Embryonic facial prominence (tissue), 1 donor: Measurements from ENCODE around the gene LAMC2.

ENCODE experiments used
- DNase-seq: peaks from one replicate; pipeline ENCODE4 v3.0.0-alpha.2; 2016; ENCODE audit errors: extremely low spot score

LAMC2 gene

DNA sequence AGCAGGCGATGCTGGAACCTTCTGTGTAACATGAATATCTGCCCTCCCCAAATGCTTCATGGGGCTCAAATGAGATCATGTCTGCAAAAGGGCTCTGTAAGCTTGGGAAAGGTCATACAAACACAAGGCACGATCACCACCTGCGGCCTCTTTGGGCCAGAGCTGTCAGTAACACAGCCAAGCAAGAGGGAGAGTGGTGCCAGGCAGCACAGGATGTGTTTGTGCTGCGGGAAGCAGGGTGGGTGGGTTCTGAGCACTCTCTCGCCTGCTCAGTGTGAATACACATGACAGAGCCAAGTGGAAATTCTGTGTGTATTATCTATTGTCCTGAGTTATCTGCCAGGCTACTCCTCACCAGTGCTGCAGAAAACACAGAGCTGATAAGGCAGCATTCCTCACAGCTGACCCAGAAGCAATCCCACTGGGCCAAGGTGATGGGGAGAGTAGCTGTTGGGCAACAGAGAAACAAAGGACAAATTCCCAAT lies 101.2 kb downstream of the LAMC2 start:
- DNase-seq: no peak

DNA sequence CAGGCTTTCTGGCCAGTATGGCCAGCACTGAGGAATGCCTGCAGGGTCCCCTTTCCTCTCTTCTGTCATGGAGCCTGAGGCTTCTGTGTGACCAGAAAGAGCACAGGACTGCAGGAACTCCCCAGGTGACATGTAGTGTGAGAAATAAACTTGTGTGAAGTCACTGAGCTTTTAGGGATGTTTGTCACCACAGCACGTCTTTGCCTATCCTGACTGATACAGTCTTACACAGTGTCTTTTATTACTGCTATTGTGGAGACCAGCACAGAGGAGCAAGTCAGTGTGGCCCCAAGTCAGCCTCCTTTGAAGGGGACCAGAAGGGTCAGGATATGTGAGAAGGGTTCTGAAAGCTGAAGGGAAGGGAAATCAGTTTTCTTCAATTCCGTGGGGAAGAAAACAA lies 102.5 kb downstream of the LAMC2 start:
- no peak for DNase-seq

DNA sequence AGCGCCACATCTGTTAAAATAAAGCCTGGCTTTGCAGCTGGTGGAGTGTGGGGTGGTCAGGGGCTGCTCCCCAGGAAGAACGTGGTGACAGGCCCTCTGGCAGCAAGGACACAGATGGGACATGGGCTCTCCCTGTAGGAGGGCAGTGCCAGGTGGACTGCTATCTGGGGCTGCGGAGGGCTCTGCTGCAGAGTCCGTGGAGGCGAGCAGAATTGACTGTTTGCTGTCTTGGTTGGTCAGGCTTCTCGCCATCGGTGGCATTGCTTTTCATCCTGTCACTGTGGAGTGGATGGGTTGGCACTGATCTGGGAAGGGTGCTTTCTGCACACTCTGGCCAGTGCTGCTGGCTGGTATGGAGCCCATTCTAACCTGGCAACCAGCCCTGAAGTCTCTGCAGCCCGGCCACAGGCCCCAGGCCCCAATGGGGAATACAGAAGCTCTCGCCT lies 103.0 kb downstream of the LAMC2 start:
- no peak for DNase-seq

GRCh38 chr1:183290628-183291027 lies 104.6 kb downstream of the LAMC2 start:
- DNase-seq: no peak

DNA sequence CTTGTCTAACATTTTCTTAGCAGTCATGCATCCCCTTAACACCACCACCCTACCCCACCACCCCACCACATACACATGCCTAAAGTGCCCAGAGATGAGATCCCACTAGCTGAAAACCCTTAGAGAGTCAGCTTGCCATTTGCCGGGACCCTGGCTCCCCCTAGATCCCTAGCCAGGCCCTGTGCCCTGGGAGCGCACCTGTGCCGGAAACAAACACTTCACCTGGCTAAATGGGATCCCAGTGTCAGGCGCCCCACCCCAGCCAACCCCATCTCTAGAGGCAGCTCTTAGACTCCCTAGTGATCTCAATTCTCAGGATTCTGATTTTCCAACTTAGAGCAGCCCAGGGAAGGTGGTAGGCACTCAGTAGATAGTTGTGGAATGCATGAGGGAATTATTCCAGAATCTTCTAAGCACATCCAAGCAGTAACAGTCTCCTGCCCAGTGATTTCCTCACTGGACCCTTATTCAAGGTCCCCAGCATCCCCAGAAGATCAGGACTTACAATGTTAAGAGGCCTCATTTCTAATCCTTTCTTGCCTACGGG lies 105.2 kb downstream of the LAMC2 start:
- DNase-seq: no peak

DNA sequence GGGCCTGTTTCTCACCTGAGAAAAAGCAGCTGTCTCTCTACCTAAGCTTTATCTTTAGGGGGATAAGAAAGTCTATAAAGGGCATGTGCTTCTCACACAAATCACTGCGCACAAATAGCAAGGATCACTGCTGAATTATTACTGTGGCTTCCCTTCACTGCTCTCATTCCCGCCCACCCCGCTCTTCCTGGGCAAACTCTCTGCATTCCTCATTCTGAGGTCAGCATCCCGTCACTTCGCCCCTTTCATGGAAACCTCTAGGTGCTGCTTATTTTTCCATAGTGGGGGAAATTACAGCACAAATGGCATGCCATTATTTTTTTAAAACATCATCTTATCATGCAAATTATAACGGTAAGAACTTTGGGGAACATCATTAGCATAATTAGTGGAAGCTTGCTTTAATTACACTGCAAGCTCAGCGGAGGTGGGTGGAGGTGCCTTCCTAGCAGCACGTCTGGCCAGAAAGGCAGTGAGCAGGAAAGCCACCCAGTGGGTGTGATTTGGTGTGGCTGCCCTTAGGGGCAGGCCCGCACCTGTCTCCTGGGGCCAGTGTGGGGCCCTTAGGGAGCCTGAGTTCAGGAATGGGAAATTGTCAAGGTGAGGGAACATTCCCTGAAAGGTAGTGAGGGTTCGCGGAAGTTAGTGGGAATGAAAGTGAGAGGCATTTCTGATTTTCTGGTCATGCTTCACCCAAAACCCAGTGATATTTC lies 105.9 kb downstream of the LAMC2 start:
- DNase-seq: no peak

DNA sequence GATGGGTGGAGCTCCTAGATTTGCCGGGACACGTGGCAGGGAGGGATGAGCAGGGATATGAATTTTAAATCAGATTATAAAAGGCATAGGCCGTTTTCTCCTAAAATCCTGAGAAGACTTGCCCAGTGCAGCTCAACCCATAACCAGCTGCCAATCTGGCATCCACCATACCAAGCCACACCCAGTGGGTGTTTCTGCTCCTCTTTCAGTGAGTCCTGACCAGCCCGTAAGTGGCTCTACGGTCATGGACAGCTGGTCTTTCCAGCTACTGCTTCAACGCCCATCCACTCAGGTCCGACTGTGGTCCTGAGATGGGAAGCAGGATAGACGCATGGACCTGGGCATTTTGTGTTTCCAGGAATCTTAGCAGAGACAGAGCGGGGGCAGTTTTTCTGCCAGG lies 107.2 kb downstream of the LAMC2 start:
- no peak for DNase-seq

GRCh38 chr1:183293876-183294275 lies 107.8 kb downstream of the LAMC2 start:
- DNase-seq: no peak
